Measurements from ENCODE around the gene PTGER1.
"Not testable (repeated sequence)": the region's sequence is repeated elsewhere in the genome, so short reads cannot be mapped to it uniquely, and the experiment has no call there.

PTGER1 gene, protein sequence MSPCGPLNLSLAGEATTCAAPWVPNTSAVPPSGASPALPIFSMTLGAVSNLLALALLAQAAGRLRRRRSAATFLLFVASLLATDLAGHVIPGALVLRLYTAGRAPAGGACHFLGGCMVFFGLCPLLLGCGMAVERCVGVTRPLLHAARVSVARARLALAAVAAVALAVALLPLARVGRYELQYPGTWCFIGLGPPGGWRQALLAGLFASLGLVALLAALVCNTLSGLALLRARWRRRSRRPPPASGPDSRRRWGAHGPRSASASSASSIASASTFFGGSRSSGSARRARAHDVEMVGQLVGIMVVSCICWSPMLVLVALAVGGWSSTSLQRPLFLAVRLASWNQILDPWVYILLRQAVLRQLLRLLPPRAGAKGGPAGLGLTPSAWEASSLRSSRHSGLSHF

GRCh38 chr19:14475251-14476073 is at the start of gene PTGER1:
TSS of gene PTGER1 (minus strand) at chr19:14475354. CDS start at chr19:14474320, 1,034 bp downstream.
- DNase-seq, result peak; percentile 43 to 52

GRCh38 chr19:14520543-14520942 is 45.4 kb upstream of the PTGER1 start:
- DNase-seq, result no peak

GRCh38 chr19:14519860-14520407 is 44.8 kb upstream of the PTGER1 start:
- DNase-seq, result no peak

DNA sequence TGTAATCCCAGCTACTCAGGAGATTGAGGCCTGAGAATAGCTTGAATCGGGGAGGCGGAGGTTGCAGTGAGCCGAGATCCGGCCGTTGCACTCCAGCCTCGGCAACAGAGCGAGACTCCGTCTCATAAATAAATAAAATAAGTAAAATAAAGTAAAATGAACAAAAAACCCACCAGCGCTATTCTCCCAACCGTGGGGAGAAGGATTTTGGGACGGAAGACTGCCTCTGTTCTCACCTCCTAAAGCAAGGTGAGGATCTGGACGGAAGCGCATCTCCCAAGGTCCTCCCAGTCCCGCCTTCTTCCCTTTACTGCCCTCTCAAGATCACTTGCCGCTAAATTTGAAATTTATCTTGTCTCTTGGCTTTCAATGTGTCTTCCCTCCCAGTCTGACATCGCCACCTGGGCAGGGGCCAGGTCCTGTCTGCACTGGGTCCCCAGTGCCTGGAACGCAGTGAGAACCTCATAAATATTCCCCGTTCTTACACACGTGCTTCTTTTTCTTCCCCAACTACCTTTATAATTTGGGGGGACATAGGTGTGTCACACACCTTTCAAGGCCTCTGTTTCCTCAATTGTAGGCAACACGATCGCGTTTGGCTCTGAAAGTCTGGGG is 44.2 kb upstream of the PTGER1 start:
- DNase-seq, result no peak

GRCh38 chr19:14517840-14518505 is 42.8 kb upstream of the PTGER1 start, which contains the start of gene DNAJB1:
TSS of gene DNAJB1 (minus strand) at chr19:14518397. CDS start at chr19:14518349, 48 bp downstream.
- peak; percentile 68 to 77 for DNase-seq

- no peak for DNase-seq
Measured at GRCh38 chr19:14517446-14517839, 42.3 kb upstream of the PTGER1 start.

GRCh38 chr19:14516746-14517438 is 41.7 kb upstream of the PTGER1 start:
- DNase-seq, result no peak

GRCh38 chr19:14516048-14516534 is 40.9 kb upstream of the PTGER1 start:
- no peak for DNase-seq

GRCh38 chr19:14515501-14516047 is 40.4 kb upstream of the PTGER1 start:
- DNase-seq, result no peak

DNA sequence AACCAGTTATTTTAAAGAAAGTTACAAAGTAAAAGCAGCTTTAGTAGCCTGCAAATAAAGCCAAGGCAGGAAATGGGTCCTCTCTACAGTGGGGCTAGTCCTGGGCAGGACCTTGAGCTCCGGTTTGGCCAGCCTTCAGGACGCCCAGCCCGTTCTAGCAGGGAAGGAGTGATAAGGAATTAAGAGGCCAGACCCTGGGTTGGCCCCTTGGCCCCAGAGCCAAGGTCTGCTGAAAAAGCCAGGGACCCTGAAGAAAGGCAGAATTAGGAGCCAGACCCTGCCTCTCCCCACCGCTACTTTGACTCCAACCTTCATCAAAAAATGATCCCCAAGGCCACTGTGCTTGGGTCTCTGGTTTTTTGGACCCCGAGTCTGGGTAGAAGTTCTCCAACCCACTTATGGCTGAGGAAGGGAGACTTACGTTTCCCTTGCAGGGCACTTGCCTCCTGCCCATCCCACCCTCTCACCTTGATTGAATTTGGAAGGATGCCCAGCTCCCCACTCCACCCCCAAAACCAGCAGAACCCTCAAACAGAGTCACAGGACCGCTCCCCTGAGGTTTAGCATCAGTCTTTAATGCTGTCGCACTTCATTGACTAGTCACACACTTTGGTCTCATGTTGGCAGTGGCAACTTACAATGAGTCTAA is 39.2 kb upstream of the PTGER1 start:
- DNase-seq, result no peak

- no peak for DNase-seq
Measured at GRCh38 chr19:14512406-14512961, 37.3 kb upstream of the PTGER1 start.

DNA sequence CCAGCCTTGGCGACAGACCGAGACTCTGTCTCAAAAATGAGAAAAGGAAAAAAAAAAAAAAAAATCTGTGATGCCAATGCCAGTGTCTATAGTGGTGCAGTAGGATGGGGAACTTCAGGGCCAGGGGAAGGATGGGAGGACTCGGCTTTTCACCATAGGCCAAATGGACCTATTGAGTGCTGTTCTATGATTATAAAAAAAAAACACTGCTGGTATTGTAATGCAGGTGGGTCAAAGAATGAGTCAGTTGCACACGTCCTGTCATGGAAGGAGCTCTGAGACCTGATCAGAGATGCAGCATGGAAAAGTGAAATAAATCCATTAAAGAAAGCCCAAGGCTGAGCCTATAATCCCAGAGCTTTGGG is 36.1 kb upstream of the PTGER1 start:
- no peak for DNase-seq

GRCh38 chr19:14510311-14511228 is 35.4 kb upstream of the PTGER1 start:
- peak in 1 of 2 experiments; percentile 35 for DNase-seq

- no peak for DNase-seq
Measured at GRCh38 chr19:14507704-14508542, 32.8 kb upstream of the PTGER1 start.

GRCh38 chr19:14505488-14506239 is 30.5 kb upstream of the PTGER1 start:
- peak; percentile 79 to 86 for DNase-seq

- DNase-seq, result not testable (repeated sequence)
Measured at GRCh38 chr19:14504575-14504974, 29.4 kb upstream of the PTGER1 start.

GRCh38 chr19:14503285-14503684 is 28.1 kb upstream of the PTGER1 start:
- no peak for DNase-seq

Data from activated CD4-positive, alpha-beta T cell treated with anti-CD3 and anti-CD28 coated beads, Interleukin-2, amount 50 U/mL, for 48 hours (primary cell).